ENCODE results near the gene EXOC2.

GRCh38 chr6:496649-497048 is 196.3 kb downstream of the EXOC2 start:
- TF ChIP-seq FOXM1 (IDR thresholded peaks at IDR 0.05; ENCODE audit: low read depth, low read length) (no peak), MAX (IDR thresholded peaks at IDR 0.05; ENCODE audit: low read depth, low read length) (no peak), FOXK2 (IDR thresholded peaks at IDR 0.05) (no peak), IRF3 (IDR thresholded peaks at IDR 0.05) (no peak), RBBP5 (conservative IDR thresholded peaks at IDR 0.05) (no peak), HSF1 (IDR thresholded peaks at IDR 0.05; ENCODE audit: low read depth, low read length) (no peak), TCF7 (IDR thresholded peaks at IDR 0.05; ENCODE audit: borderline replicate concordance) (no peak), NR2C2 (IDR thresholded peaks at IDR 0.05; ENCODE audit: borderline replicate concordance, control insufficient read depth, insufficient read length, low read depth) (no peak)
